KG1 (cell line): ENCODE measurements around the gene THYN1.
"Not testable (repeated sequence)": the region's sequence is repeated elsewhere in the genome, so short reads cannot be mapped to it uniquely, and the experiment has no call there.

ENCODE experiments used
- DNase-seq: peaks from one replicate; lab custom pipeline; 2025; lab: John Stamatoyannopoulos, UW

THYN1 gene

DNA sequence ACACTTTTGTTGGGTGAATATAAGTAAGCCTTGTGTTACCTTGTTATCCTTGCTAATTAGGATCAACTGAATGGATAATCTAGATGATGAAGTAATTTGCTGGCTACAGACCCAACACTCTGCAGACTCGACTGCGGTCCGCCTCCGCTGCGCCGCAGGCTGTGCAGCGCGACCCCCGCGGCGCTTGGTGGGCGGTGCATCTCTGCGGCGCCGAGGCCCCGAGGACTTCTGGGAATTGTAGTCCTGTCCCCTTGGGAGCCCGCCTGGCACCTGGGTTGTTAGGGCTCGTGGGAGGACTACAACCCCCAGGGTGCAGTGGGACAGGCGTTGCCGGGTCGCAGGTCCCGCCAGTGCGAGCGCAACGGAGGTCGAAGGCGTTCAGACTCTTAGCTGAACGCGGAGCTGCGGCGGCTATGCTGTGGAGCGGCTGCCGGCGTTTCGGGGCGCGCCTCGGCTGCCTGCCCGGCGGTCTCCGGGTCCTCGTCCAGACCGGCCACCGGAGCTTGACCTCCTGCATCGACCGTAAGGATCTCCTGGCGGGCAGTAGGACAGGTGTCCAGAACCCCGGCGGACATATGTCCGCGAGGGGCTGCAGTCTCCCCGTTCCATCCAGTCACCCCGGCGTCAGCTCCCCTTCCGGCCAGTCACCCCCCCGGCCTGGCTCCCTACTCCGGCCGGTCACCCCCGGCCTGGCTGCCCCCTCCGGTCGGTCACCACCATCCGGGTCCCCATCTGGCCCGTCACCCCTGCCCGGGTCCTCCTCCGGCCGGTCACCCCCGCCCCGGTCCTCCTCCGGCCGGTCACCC lies at the start of gene THYN1, which contains the start of gene ACAD8:
Gene THYN1 (minus strand): TSS at position 165 of the 806 bp plus-strand sequence. CDS start 470 bp downstream, outside the sequence.
Gene ACAD8 (plus strand): TSS at position 381 of the 806 bp plus-strand sequence. CDS start 33 bp downstream, at position 414.
- DNase-seq: peak; percentile 99

DNA sequence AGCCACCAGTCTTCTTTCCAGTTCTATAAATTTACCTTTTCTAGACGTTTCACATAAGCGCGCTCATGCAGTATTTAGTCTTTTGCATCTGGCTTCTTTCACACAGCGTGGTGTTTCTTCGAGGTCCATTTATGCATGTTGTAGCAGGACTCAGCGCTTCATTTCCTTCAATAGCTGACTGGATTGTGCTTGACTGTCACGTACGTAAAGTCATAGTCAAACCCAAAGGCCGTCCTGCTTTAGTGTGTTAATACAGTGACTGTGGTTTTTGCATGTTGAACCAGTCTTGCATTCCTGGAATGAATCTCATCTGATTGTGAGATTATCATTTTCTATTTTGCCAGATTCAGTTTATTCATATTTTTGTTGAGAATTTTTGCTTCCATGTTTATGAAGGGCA lies 41.5 kb upstream of the THYN1 start:
- no peak for DNase-seq

DNA sequence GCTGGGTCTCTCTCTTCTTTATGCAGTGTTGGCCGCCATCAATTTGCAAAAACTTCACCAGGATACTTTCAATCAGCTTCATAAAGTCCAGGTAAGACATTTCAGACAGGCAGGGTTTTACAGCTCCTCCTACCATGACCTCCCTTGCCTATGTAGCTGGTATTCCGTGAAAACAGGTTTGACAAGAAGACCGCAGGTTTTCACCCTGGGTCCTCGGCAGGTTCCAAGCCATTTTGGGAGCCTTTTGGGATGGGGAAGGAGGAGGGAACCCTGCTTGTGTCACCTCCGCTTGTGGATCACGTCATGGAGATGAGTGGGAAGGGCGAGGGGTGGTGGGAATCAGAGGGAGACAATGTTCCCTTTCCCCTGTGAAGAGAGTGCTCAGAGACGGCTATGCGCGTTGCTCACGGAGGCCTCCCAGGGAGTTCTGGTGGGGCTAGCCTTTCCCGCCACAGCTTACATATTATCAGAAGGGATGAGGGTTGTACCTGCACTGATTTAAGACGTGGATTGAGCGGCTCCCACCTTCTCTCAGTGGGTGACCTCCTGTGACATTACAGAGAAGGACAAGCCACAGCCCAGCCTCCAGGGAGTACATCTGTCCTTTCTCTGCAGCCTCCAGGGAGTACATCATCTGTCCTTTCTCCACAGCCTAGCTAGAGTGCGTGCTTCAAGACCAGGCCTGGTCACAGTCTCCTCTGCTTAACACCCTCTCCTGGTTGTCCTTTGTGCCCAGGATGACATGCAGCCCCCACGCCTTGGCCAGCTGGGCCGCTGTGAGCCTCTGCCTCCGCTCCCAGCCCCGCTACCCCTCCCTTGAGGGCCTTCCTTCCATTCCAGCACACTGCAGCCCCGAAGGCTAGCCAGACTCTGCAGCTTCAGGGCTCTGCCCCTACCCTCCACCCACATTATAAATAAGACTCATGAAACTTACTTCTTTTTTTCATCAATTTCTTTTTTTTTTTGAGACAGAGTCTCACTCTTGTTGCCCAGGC lies 40.3 kb upstream of the THYN1 start:
- DNase-seq: no peak

DNA sequence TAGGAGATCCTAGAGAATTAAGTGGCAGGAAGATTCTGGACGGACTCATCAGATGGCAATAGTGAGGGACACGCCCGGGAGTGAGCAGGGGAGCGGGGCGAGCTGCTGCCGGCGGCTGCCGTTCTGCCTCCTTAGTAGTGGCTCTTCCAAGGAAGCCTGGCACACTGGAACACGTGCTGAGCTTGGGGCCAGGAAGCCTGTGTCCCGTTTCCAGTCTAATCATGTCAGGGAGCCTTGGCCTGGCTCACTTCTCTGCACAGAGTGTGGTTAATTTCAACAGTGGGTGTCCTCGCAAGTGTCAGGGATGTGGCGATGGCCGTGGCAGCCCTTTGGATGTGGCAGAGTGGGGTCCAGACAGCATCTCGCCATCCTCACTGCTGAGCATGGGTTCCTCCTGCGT lies 39.5 kb upstream of the THYN1 start:
- no peak for DNase-seq

DNA sequence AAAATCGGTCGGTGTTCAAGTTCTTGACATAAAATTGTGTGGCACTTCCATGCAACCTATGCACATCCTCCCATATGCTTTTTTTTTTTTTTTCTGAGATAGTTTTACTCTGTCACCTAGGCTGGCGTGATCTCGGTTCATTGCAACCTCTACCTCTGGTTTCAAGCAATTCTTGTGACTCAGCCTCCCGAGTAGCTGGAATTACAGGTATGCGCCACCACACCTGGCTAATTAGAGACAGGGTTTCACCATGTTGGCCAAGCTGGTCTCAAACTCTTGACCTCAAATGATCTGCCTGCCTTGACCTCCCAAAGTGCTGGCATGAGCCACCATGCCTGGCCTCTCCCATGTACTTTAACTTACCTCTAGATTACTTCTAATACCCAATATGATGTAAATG lies 38.0 kb upstream of the THYN1 start:
- DNase-seq: no peak

DNA sequence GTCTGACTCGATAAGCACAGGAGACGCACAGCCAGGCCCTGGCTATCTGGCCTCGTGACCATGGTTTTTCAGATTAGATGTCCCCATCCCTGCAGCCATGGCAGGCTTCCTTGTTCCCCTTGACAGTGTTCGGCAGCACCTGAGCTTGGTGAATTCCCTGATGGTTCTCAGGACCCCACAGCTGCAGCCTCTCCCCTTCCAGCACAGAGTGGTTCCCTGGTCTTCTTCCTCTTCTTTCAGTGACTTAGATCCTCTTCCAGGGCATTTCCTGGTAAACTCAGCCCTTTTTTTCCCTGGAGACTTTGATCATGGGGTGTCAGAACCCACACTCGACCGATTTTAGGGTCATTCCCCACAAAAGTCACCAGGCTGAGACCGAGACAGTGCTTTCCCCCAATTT lies 37.5 kb upstream of the THYN1 start:
- no peak for DNase-seq

DNA sequence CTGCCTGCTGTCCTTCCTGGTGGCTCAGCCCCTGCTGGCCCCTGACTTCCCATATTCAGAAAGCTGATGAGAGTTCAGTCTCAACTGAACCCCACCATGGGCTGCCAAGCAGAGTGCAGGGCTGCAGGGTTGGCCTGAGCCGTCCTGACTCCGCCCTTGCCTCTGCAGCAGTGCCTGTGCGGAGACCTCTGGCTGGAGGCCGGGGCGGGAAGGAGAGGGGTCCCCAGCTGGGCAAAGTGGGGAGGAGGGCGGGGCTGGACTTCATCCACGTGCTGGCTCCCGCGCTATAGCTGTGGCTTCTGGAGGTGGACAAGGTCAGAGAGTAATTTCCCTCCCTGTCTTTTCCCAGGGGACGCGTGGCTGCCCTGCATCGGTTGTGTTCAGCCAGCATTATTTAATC lies 36.6 kb upstream of the THYN1 start:
- DNase-seq: no peak

DNA sequence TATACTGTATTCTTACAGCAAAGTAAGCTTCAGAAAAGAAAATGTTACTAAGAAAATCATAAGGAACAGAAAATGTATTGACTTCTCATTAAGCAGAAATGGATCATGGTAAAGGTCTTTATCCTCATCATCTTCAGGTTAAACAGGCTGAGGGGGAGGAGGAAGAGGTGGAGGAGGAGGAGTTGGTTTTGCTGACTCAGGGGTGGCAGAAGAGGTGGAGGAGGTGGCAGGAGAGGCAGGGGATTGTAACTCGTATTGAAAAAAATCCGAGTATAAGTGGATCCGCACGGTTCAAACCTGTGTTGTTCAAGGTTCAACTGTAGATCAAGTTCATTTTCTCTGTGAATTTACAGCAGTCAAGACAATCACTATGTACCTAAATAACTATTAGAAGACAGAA lies 36.0 kb upstream of the THYN1 start:
- DNase-seq: no peak

DNA sequence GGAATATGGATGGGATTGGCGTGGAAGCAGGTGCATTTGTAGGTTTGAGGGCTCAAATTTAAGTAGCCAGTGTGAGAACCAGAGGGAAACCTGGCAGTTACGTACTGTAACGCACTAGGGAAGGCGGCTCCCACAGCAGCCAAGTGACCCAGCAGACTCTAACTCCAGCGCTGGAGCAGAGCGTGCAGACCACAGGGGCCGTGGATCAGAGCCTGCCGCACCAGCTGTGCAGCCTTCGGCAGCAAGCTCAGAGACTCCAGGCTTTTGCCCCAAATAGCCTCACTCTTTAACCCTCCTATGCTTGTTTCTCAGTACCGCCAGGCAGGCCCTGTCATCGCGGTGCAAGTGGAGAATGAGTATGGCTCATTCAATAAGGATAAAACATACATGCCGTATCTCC lies 35.3 kb upstream of the THYN1 start:
- DNase-seq: no peak

DNA sequence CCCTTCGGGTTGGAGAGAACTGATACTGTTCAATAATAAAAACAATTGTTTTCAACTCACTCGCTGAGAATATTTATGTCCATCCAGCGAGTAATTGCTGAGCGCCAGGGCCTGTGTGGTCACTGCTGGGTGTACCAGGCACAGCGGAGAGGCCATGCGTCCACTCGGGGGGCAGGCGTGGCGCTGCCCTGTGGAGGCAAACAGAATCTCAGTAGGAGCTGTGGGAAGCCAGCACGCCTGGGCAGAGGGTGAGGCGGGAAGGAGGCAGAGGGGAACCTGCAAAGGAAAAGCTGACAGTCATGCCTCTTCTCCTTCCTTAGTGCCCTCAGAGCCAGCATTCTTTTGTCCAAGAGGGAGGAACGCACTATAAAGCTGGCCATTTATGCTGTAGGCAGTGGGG lies 34.4 kb upstream of the THYN1 start:
- no peak for DNase-seq

DNA sequence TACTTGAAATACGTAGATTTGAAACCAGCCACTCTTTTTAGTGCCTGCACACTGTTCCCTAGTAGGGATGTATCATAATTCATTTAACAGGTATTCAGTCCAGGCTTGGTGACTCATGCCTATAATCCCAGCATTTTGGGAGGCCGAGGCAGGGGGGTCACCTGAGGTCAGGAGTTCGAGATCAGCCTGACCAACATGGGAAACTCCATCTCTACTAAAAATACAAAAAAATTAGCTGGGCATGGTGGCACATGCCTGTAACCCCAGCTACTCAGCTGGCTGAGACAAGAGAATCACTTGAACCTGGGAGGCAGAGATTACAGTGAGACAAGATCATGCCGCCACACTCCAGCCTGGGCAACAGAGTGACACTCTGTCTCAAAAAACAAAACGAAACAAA lies 31.2 kb upstream of the THYN1 start:
- not testable (repeated sequence) for DNase-seq

DNA sequence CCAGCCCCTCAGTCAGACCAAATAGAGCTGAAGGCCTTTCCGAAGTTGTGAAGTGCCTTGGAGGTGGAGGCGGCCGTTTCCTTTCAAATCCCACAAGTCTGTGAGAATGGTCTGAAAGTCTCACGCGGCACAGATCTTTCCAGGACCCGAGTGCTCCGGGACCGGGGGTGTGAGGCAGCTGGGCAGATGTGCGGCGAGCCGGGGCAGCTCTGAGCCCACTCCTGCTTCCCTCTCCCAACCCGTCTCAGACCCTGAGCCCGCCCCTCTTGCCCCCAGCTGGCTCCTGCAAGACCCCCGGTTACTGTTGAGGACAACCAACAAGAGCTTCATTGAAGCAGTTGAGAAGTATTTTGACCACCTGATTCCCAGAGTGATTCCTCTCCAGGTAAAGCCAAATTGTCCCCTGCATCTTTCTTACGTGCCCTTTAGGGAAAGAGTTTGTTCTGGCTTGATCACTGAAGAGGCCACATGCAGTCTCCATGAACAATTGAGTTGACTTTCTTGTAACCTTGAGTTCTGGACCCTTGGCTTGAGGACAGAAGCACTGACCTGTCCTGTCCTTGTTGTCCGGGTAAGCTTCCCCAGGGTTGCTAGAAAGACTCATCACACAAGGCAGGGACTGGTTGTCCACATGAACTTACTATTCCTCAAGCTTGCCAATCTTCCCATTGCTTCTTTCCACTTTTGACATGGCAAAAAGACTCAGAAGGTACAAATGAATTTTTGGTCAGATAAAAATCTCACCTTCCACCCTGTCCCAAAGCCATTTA lies 30.5 kb upstream of the THYN1 start:
- no peak for DNase-seq

DNA sequence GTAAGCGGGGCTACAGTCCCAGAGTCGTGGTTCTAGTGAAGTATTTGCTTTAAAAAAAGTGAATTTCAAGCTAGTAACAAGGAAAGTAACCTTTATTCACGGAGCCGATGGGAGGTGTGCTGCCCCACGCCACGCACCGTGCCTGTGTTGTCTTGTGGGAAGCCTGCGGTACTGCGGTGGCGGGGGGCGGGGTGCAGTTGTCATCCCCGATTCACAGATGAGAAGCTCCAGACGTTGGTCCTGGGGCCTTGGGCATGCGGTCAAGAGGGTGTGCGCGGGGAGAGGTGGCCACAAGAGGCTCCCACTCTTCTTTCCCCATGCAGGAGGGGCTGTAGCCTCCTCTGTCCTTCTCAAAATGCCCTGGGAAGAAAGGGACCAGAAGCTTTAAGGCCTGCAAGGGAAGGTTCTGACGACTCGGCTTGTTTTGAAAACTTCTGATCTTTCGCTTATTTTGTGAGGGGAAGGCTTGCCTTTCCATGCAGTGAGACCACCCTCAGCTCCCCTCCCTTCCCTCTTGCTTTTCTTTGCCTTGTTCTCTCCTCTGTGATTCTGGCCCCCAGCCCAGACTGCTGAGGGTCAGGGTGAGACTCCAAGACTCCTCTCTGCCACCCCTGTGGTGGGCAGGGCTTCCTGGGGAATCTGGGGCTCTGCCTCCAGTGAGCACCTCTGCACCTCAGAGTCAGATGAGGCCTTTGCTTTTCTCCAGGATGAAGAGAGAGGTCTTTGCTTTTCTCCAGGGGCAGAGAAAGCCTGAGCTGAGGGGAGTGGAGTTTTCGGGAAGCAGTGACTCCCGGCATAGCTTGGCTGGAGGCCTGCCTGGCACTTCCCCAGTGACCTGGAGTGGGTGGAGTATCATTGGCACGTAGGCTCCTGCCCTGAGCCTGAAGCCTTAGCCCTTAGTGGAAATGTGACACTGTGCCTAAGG lies 29.2 kb upstream of the THYN1 start:
- no peak for DNase-seq

DNA sequence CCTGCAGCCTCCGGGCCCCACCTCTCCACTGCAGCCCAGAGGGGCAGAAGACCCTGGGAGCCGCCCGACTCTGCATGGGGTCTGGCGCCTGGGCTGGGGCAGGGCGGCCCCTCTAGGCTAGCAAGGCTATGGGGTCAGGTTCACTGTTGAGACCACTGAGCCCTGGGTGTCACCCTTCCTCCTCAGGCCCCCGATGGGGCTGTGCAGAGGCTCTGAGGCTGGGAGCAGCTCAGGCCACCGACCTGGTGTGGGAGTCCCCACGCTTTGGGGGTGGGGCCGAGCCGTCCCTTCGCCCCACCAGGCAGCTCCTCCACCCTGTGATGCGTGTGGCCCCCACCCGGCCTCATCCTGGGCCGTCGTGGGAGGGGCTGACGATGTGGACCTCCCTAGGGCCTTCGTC lies 28.5 kb upstream of the THYN1 start:
- not testable (repeated sequence) for DNase-seq

DNA sequence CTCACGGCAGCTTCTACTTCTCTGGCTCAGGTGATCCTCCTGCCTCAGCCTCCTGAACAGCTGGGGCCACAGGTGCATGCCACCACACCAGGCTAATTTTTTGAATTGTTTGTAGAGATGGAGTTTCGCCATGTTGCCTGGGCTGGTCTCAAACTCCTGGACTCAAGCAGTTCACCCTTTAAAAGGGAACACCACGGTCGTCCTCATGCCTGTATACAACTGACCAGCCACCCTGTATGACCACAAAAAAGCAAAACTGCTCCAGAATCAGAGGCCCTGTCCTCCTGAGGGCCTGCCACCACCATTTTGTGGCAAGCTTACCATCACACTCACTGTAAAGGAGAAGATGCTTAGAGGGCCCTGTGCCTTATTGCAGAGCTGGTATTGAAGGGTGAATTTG lies 25.2 kb upstream of the THYN1 start:
- no peak for DNase-seq

DNA sequence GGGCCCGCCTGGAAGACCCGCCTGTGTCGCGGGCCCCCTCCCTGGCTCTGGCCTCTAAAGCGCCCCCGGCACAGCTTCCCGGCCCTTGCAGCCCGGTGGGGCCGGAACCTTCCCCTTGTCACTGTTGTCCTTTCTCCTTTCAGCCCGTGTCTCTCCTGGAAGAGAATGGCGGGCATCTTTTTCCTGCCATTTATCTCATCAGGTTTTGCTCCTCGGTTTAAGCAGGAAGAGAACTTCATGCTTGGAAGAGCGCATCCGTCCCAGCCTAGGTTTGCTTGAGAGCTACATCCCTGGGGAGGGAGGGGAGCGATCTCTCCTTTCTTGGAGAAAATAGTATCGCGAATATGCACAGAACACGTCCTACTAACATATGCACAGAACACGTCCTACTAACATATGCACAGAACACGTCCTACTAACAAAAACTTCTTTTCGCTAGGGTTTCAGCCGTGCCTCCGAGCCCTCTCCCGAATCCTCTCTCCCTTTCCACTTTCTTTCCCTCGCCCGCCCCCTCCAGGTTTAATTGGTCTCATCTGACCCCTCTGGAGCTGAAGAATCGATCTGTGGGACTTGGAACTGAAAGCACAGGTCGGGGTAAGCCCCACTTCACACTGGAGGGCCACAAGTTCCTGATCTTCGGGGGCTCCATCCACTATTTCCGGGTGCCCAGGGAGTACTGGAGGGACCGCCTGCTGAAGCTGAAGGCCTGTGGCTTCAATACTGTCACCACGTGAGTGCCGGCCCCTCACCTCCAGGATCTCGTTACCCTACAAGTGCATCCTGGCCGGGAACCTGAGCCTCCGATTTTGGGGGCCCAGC lies 24.2 kb upstream of the THYN1 start:
- no peak for DNase-seq

DNA sequence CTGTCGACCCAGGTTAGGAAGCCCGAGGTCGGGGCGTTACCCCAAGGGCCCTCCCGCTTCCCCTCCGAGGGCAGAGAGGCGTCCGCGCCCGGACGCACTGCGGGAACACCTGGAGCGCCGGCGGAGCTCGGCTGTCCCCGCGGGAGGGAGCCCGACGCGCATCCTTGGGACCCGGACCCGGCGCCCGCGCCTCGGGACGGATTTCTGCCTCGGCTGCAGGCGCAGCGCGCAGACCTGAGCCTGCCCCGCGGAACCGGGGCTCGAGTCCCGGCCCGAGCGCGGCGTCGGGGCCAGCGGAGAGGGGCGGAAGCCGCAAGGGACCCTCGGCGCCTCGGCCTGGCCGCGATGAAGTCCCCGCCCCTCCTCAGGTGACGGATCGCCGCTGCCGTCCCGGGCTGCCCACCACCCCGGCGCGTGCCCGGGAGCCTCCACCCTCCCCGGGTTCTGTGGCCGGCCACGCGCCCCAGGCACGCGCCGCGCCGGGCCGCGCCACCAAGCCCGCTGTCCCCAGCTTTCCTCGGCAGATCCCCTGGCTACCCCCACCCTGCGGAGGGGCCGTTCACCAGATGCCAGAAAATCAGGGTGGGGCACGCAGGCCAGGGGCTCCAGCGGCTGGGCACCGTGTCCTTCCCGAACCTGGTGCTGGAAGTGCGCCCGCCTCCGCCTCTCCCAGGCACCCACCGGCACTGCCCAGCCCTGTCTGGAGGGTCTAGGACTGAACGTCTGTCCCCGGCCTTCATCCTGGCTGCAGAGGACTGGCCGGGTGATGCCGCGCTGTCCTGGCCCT lies 23.4 kb upstream of the THYN1 start:
- no peak for DNase-seq

DNA sequence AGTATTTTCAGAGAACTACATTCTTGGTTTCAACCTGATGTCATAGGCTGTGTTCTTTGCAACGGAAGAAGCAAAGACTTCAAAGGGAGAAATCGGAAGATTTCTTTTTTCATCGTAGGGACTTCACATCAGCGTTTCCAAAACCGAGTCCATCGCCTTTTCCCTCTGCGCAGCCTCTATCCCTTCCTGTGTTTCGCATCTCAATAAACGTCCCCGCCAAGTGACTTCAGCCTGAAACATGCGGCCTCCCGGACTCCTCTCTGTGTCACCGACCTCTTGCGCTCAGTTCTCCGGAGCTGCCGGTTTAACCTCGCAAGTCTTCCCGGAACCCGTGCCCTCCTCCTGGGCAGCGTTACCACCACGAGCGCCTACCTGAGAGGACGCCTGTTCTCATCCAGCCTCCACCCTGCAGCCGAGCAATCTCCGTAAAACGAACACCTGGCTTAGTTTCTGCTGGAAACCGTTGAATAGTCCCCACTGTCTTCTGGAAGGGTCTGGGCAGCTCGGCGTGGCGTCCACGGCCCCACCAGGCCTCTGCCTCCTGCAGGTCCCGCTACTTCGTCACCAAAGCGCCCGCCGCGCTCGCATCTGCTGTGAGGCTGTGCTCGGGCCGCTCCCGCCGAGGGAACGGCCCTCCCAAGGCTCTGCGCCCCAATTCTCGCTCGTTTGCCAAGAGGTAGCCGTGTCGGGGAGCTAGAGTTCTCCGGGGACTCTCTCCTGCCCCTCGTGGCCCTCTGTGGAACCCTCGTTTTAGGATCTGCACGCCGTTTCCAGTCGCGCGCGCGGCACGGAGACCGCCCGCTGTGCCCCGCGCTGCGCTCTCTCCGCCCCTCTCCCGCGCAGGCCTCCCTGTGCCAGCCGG lies 22.6 kb upstream of the THYN1 start, which contains the start of gene GLB1L3:
Gene GLB1L3 (plus strand): TSS at position 846 of the 862 bp plus-strand sequence. CDS start 362 bp downstream, outside the sequence.
- DNase-seq: peak; percentile 44
